Neural progenitor cell (in vitro differentiated cells): ENCODE data around the gene ANKRD6. TPM values are rescaled to one million over a fixed set of nuclear protein-coding genes. Genes with fewer than 3 reads are reported as not detected.

Experiments used
- DNase-seq: peaks from one replicate; pipeline ENCODE4 v3.0.0-alpha.2; 2016; ENCODE audit warnings: low spot score
- H2AFZ ChIP-seq: fragments of 200-600 bp; sonication (generic); replicated peaks from 2 replicates; pipeline ENCODE4 v1.6.1; 2016; ENCODE audit warnings: antibody characterized with exemption
- H3F3A ChIP-seq: fragments of 200-600 bp; sonication (generic); 2 replicates; pipeline ENCODE4 v1.6.1; 2016; ENCODE audit warnings: antibody characterized with exemption, low read depth
- H3K27ac ChIP-seq: fragments of 200-600 bp; sonication (generic); 2 replicates; pipeline ENCODE4 v1.5.1; 2016; ENCODE audit warnings: mild to moderate bottlenecking
- H3K27me3 ChIP-seq: fragments of 200-600 bp; sonication (generic); 2 replicates; pipeline ENCODE4 v1.6.1; 2016; ENCODE audit warnings: mild to moderate bottlenecking, moderate library complexity
- H3K36me3 ChIP-seq: fragments of 200-600 bp; sonication (generic); 2 replicates; pipeline ENCODE4 v1.5.1; 2016
- H3K4me1 ChIP-seq: fragments of 200-600 bp; sonication (generic); 2 replicates; pipeline ENCODE4 v1.6.1; 2016; ENCODE audit warnings: mixed run types
- H3K4me2 ChIP-seq: fragments of 200-600 bp; sonication (generic); 2 replicates; pipeline ENCODE4 v1.6.1; 2016
- H3K4me3 ChIP-seq: fragments of 200-600 bp; sonication (generic); 2 replicates; pipeline ENCODE4 v1.5.1; 2016
- H3K79me2 ChIP-seq: fragments of 200-600 bp; sonication (generic); 2 replicates; pipeline ENCODE4 v1.6.1; 2016; ENCODE audit warnings: low read depth
- H3K9ac ChIP-seq: fragments of 200-600 bp; sonication (generic); 2 replicates; pipeline ENCODE4 v1.6.1; 2016
- H3K9me3 ChIP-seq: fragments of 200-600 bp; sonication (generic); 2 replicates; pipeline ENCODE4 v1.5.1; 2016; ENCODE audit warnings: low read depth
- H4K20me1 ChIP-seq: fragments of 200-600 bp; sonication (generic); 2 replicates; pipeline ENCODE4 v1.6.1; 2016; ENCODE audit warnings: low read depth
- H3K27ac Mint-ChIP-seq: 3 replicates; pipeline ENCODE4 v1.8.0; 2021; ENCODE audit warnings: mixed read lengths
- H3K27me3 Mint-ChIP-seq: 2 replicates; pipeline ENCODE4 v1.8.0; 2022; ENCODE audit warnings: low read depth, mild to moderate bottlenecking, inconsistent platforms, moderate library complexity, mixed read lengths; ENCODE audit not compliant: insufficient read depth
- H3K36me3 Mint-ChIP-seq: 3 replicates; pipeline ENCODE4 v1.8.0; 2021; ENCODE audit warnings: mixed read lengths
- H3K4me1 Mint-ChIP-seq: 3 replicates; pipeline ENCODE4 v1.8.0; 2021; ENCODE audit warnings: mixed read lengths
- H3K4me3 Mint-ChIP-seq: 3 replicates; pipeline ENCODE4 v1.8.0; 2021; ENCODE audit warnings: mild to moderate bottlenecking, moderate library complexity, mixed read lengths
- H3K9me3 Mint-ChIP-seq: 3 replicates; pipeline ENCODE4 v1.8.0; 2020; ENCODE audit warnings: mixed read lengths
- CTCF ChIP-seq: fragments of 200-600 bp; sonication (generic); IDR thresholded peaks from 2 replicates; pipeline ENCODE4 v1.5.1; 2017; ENCODE audit warnings: antibody characterized with exemption, mild to moderate bottlenecking
- EZH2 ChIP-seq: fragments of 200-600 bp; sonication (generic); IDR thresholded peaks from 2 replicates; pipeline ENCODE4 v1.6.1; 2017; ENCODE audit warnings: antibody characterized with exemption, mild to moderate bottlenecking, moderate library complexity
- EZH2phosphoT487 ChIP-seq: fragments of 200-600 bp; sonication (generic); IDR thresholded peaks from 2 replicates; pipeline ENCODE4 v1.6.1; 2017; ENCODE audit warnings: antibody characterized with exemption
- total RNA-seq: library from RNA; depleted of rRNA; stranded (reverse); fragments of >200 nt; gene quantifications from 2 replicates; pipeline ENCODE4 v1.2.3, GENCODE V29; 2015; ENCODE audit warnings: low replicate concordance

Gene ANKRD6
- total RNA-seq, 1 donor from 2014 or later = 36.3 TPM

GRCh38 chr6:89404512-89404911 is 28.4 kb upstream of the ANKRD6 start:
- Histone ChIP-seq H3K9me3 (no peaks in the 10 kb centered on the region), H4K20me1 (peaks cover 3% of the 10 kb centered on the region), H3K79me2 (peaks cover 43% of the 10 kb centered on the region), H3K36me3 (no peaks in the 10 kb centered on the region), H3K4me1 (peaks cover 50% of the 10 kb centered on the region), H3K27ac (peak overlapping the region; percentile 69), H3K4me3 (no peak overlapping the region), H3F3A (peaks cover 34% of the 10 kb centered on the region), H2AFZ (no peak overlapping the region), H3K27me3 (peaks cover 8% of the 10 kb centered on the region), H3K9ac (no peak overlapping the region), H3K4me2 (peak overlapping the region; percentile 30)
- H3K36me3 Mint-ChIP-seq = no peaks in the 10 kb centered on the region
- TF ChIP-seq CTCF (no peak), EZH2 (no peak), EZH2phosphoT487 (no peak)
- no peaks in the 10 kb centered on the region for H3K9me3 Mint-ChIP-seq
- DNase-seq = peak; percentile 70
- no peak overlapping the region for H3K27ac Mint-ChIP-seq
- H3K4me3 Mint-ChIP-seq = no peak overlapping the region
- H3K27me3 Mint-ChIP-seq = peaks cover 5% of the 10 kb centered on the region
- H3K4me1 Mint-ChIP-seq = peaks cover 42% of the 10 kb centered on the region

GRCh38 chr6:89406141-89406540 is 26.8 kb upstream of the ANKRD6 start:
- H3K36me3 Mint-ChIP-seq = no peaks in the 10 kb centered on the region
- no peaks in the 10 kb centered on the region for H3K9me3 ChIP-seq
- H3F3A ChIP-seq = peaks cover 51% of the 10 kb centered on the region
- DNase-seq = no peak
- no peak for TF ChIP-seq CTCF
- TF ChIP-seq EZH2 = no peak
- TF ChIP-seq EZH2phosphoT487 = no peak
- no peak overlapping the region for H3K27ac ChIP-seq
- H3K27me3 ChIP-seq = peaks cover 23% of the 10 kb centered on the region
- H3K27ac Mint-ChIP-seq = peak overlapping the region; percentile 90
- peaks cover 62% of the 10 kb centered on the region for H3K4me1 ChIP-seq
- no peak overlapping the region for H3K4me3 ChIP-seq
- H2AFZ ChIP-seq = no peak overlapping the region
- H3K36me3 ChIP-seq = no peaks in the 10 kb centered on the region
- peaks cover 16% of the 10 kb centered on the region for H4K20me1 ChIP-seq
- H3K79me2 ChIP-seq = peaks cover 43% of the 10 kb centered on the region
- no peaks in the 10 kb centered on the region for H3K9me3 Mint-ChIP-seq
- H3K4me3 Mint-ChIP-seq = no peak overlapping the region
- peaks cover 49% of the 10 kb centered on the region for H3K4me1 Mint-ChIP-seq
- H3K27me3 Mint-ChIP-seq = peaks cover 12% of the 10 kb centered on the region
- no peak overlapping the region for H3K4me2 ChIP-seq
- no peak overlapping the region for H3K9ac ChIP-seq

GRCh38 chr6:89409461-89410035 is 23.4 kb upstream of the ANKRD6 start:
- Mint-ChIP-seq H3K4me3 (peak overlapping the region; percentile 91), H3K27me3 (peaks cover 19% of the 10 kb centered on the region), H3K36me3 (no peaks in the 10 kb centered on the region), H3K9me3 (no peaks in the 10 kb centered on the region), H3K4me1 (peaks cover 66% of the 10 kb centered on the region), H3K27ac (no peak overlapping the region)
- Histone ChIP-seq H3K9ac (no peak overlapping the region), H3K79me2 (peaks cover 36% of the 10 kb centered on the region), H3K4me1 (peaks cover 57% of the 10 kb centered on the region), H3K4me3 (peak overlapping the region; percentile 89), H3K4me2 (peak overlapping the region; percentile 98), H2AFZ (no peak overlapping the region), H3K36me3 (no peaks in the 10 kb centered on the region), H3F3A (peaks cover 58% of the 10 kb centered on the region), H4K20me1 (peaks cover 16% of the 10 kb centered on the region), H3K27me3 (peaks cover 44% of the 10 kb centered on the region), H3K9me3 (no peaks in the 10 kb centered on the region), H3K27ac (no peak overlapping the region)
- no peak for DNase-seq
- TF ChIP-seq EZH2phosphoT487 (no peak), CTCF (no peak), EZH2 (no peak)
